Hematopoietic multipotent progenitor cell treated with erythropoietin and hydrocortisone succinate and interleukin-3 and kit ligand, for 17 days (in vitro differentiated cells): ENCODE data around the gene RIMKLB.
A peak's percentile ranks its signal among the peaks of the same experiment; 100 is the strongest.
"Not testable (repeated sequence)": the region's sequence is repeated elsewhere in the genome, so short reads cannot be mapped to it uniquely, and the experiment has no call there.

Experiments used
- DNase-seq: peaks from one replicate; pipeline ENCODE4 v3.0.0-alpha.2; 2015; ENCODE audit warnings: low spot score

RIMKLB gene

DNA sequence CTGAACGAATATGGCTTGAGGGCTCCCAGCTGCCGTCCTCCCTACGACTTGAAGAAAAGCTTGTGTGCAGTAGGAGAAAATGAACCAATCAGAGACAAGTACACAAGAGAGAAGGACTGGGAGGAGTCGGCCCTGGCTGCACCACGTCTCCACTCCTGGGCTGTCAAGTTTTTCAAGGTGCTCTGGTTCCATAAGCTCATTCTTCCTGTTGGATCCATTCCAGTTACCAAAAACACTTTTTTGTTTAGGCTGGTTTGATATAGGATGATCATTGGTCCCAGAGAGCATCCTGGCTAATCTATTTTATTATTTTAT lies 121.8 kb downstream of the RIMKLB start:
- no peak for DNase-seq

DNA sequence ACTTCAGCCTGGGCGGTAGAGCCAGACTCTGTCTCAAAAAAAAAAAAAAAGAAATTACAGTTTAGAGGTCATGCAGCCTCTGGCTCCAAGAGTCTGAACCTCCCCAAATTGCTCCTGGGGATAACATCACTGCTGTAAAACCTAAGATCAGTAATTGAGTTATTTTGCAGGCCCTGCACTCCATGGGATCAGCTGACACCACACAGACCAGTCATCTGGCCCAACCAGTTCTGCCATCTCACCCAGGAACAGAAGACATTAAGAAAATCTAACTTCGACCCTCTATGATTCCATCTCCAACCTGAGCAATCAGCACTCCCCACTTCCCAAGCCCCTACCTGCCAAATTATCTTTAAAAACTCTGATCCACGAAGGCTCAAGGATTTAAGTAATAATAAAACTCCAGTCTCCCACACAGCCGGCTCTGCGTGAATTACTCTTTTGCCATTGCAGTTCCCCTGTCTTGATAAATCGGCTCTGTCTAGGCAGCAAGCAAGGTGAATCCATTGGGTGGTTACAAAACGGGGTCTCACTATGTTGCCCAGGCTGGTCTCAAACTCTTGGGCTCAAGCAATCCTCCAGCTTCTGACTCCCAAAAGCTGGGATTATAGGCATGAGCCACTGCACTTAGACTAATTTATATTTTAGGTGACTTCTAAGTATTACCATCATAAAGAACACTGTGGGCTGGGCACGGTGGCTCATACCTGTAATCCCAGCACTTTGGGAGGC lies 123.1 kb downstream of the RIMKLB start:
- not testable (repeated sequence) for DNase-seq

DNA sequence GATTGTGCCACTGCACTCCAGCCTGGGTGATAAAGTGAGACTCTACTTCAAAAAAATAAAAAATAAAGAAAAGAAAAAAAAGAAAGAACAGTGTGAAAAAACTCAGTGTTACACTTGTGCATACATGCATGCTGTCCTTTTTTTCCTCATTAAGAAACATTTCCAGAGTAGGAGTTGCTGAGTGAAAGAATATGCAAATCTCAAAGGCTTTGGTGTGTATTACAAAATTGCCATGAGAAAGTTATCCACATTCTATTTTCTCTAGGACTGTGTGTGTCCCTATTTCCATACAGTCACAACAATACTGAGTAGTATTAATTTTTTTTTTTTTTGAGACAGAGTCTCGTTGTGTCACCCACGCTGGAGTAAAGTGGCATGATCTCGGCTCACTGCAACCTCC lies 123.8 kb downstream of the RIMKLB start:
- no peak for DNase-seq

DNA sequence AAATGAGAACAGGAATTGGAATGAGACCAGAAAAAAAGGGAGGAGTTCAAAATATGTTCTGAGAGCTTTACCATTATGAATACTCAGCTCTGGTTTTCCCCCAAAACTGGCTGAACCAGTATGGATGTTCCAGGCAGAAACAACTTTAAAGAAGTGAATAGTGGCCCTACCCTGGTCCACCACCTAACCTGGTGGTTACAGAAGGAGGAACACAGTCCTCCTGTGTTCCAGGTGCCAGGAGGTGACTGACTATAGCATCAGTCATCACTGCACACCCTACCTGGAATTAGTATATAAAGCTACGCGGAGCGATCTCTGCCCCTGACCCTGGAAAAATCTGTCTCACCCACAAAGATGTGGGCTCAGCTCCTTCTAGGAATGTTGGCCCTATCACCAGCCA lies 124.5 kb downstream of the RIMKLB start, which contains the start of gene A2ML1:
Gene A2ML1, plus strand, starts transcription at position 324 of the 400 bp plus-strand sequence. Its CDS starts 31 bp downstream, at position 355.
- DNase-seq, result no peak

DNA sequence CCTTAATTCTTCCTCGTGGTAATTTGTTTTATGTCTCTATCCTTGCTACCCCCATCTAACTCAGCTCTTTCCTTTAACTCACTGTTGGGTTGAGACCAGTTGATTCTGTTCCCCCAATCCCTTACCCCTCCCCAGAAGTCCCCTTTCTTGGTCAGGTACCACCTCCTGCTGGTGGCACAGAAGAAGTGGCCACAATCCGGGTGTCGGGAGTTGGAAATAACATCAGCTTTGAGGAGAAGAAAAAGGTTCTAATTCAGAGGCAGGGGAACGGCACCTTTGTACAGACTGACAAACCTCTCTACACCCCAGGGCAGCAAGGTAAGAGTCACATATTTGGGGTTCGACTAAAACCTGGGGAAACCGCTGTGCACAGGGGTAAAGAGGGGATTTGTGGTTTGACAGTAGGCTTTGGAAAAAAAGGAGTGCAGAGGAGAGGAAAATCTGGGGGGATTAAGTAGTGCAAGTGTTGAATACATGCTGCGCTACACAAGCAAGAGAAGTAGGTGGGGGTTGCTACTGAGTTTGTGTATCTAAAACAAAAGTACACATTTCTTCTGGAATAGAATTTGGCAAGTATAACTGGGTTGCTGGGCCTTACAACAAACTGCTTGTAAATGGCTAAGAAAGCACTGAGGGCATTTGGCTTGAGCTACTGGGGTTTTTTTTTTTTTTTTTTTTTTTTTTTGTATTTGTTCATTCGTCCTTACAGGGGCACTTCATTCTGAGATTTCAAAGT lies 125.9 kb downstream of the RIMKLB start:
- DNase-seq, result peak; percentile 68

DNA sequence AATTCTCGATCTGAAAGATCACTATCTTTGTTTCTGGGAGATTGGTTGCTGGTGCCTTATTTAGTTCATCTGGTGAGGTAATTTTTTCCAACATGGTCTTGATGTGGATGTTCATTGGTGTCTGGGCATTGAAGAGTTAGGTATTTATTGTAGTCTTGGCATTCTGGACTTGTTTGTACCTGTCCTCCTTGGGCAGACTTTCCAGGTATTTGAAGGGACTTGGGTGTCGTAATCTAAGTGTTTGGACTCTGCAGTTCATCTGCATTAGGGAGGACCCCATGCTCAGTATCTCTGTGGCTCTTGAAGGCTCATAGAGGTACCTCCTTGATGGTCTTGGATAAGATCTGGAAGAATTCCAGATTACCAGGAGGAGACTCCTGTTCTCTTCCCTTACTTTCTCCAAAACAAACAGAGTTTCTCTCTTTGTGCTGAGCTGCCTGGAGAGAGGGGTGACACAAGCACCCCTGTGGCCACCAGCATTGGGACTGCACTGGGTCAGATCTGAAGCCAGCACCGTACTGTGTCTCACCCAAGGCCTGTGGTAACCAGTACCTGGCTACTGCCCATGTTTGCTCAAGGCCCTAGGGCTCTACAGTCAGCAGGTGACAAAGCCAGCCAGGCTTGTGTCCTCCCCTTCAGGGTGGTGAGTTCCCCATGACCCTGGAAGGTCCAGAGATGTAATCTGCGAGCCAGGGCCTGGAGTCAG lies 129.9 kb downstream of the RIMKLB start:
- peak; percentile 21 for DNase-seq

DNA sequence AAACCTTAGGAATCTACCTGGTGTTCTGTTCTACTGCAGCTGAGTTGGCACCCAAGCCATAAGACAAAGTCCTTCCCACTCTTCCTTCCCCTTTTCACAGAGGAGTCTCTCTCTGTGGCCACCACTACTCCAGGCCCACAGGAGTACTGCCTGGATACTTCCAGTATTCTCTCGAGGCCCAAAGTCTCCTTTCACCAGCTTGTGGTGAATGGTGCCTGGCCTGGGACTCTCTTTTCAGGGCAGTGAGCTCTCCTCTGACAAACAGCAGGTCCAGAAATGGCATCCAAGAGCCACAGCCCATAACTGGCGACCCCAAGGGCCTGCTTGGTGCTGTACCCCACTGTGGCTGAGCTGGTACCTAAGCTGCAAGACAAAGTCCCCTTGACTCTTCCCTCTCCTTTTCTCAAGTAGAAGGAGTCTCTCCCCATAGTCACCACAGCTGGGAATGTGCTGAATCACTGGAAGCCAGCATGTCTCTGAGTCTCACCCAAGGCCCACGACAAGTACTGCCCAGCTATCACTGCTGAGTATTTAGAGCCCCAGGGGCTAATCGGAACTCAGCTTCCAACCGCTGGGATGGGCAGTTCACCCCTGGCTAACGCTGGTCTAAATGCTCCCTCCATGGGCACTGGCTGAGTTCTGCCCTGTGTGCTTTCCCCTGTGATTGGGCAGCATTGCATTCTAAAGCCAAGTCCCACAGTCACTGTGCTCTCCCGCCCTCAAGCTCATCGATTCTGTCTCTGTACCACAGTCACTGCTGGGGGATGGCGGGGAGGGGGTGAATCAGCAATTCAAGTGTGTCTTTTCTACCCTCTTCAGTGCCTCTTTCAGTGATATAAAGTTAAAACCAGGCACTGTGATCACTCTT lies 130.7 kb downstream of the RIMKLB start:
- peak; percentile 71 for DNase-seq

DNA sequence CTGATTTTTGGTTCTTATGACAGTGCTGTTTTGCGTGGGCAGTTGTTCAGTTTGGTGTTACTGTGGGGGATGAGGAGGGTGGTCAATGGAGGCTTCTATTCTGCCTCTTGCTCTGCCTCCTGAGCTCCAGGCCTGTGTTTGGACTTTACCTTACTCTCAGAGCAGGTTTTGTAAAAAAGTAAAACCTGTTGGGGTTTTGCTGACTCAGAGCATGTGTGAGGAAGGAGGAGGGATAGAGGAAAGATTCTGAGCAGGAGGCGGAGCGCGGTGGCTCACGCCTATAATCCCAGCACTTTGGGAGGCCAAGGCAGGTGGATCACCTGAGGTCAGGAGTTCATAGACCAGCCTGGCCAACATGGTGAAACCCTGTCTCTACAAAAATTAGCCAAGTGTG lies 131.3 kb downstream of the RIMKLB start:
- DNase-seq, result no peak

DNA sequence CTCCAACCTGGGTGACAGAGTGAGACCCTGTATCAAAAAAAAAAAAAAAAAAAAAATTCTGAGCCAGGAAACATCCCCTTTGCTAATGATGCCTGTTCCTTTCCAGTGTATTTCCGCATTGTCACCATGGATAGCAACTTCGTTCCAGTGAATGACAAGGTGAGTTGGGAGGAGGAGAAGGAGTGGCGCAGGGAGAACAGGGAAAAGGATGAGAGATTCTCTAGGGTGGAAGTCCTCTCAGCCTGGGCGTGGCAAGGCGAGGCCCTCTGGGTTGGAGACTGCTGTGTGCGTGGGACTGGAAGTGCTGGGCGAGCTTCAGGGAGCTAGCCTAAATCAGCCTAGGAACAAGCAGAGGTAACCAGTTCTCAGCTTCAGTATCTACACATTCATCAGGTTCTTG lies 131.8 kb downstream of the RIMKLB start:
- peak; percentile 42 for DNase-seq

DNA sequence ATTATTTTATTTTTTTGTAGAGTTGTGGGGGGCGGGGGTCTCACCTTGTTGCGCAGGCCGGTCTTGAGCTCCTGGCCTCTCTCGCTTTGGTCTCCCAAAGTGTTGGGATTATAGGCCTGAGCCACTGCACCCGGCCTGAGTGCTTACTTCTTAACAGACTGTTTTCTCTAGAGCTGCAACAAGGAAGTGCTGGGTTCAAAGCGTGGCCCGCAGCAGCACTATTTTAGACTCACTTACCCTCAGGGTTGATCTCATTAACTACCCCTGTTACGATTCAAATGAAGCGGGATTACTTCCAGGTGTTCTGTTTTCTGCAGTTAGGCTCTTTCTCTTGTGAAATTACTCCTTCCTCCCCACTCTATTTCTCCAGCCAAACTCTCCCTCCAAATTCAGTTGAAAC lies 133.3 kb downstream of the RIMKLB start:
- DNase-seq, result no peak

DNA sequence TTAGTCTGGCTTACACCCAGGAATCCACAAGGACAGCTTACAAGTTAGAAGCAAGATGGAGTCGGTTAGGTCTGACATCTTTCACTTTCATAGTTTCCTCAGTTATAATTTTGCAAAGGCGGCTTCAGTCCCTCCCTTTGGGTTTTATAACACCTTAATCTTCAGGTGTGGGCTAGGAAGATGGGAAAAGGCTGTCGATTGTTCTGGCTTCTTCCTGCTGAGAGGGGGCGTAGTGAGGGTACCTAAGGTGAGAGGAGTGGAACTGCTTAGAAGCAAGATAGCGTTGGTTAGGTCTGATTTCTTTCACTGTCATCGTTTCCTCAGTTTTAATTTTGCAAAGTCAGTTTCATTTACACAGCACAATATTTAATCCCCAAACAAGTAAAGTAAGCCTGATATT lies 134.7 kb downstream of the RIMKLB start:
- DNase-seq, result no peak
